Spleen (tissue), 11 donors: ENCODE results near the gene EGLN2. TPM values are rescaled to one million over a fixed set of nuclear protein-coding genes. Genes with fewer than 3 reads are reported as not detected.

ENCODE experiments used
- DNase-seq: peaks from one replicate; pipeline ENCODE4 v3.0.0-alpha.2; 2020
- H3K27ac ChIP-seq, 8 donors: fragments of 200-600 bp; sonication (generic) in 7 of 8; 1 replicate in 4 of 8; 2 replicates in 4 of 8; pipeline versions ENCODE4 v1.5.0 to v1.8.0; 2016 to 2021; ENCODE audit warnings: inconsistent platforms in 4 of 8, mild to moderate bottlenecking in 4 of 8, moderate library complexity in 1 of 8
- H3K27me3 ChIP-seq, 7 donors: fragments of 200-600 bp; sonication (generic) in 6 of 7; replicated peaks in 1 of 7; 1 replicate in 4 of 7; 2 replicates in 3 of 7; pipeline versions ENCODE4 v1.5.0 to v1.8.0; 2016 to 2021; ENCODE audit warnings: inconsistent platforms in 3 of 7, mild to moderate bottlenecking in 1 of 7
- H3K36me3 ChIP-seq, 6 donors: fragments of 200-600 bp; sonication (generic) in 5 of 6; 1 replicate in 4 of 6; 2 replicates in 2 of 6; pipeline versions ENCODE4 v1.5.0 to v1.8.0; 2016 to 2021; ENCODE audit warnings: inconsistent platforms in 2 of 6
- H3K4me1 ChIP-seq, 6 donors: fragments of 200-600 bp; sonication (generic) in 5 of 6; 1 replicate in 3 of 6; 2 replicates in 3 of 6; pipeline versions ENCODE4 v1.5.0 to v1.8.0; 2016 to 2021; ENCODE audit warnings: inconsistent platforms in 3 of 6
- H3K4me3 ChIP-seq, 8 donors: fragments of 200-600 bp; sonication (generic) in 7 of 8; 1 replicate in 4 of 8; 2 replicates in 4 of 8; pipeline versions ENCODE4 v1.5.0 to v1.8.0; 2016 to 2021; ENCODE audit warnings: inconsistent platforms in 4 of 8, mild to moderate bottlenecking in 4 of 8, moderate library complexity in 2 of 8
- H3K9me3 ChIP-seq, 8 donors: fragments of 200-600 bp; sonication (generic) in 7 of 8; 1 replicate in 4 of 8; 2 replicates in 4 of 8; pipeline versions ENCODE4 v1.5.0 to v1.8.0; 2016 to 2021; ENCODE audit warnings: inconsistent platforms in 4 of 8
- POLR2A ChIP-seq, 3 donors: fragments of 450-650 bp; IDR thresholded peaks; one replicate each; pipeline ENCODE4 v1.5.1; 2017; ENCODE audit warnings: antibody characterized with exemption in 3 of 3, mild to moderate bottlenecking in 1 of 3
- POLR2AphosphoS5 ChIP-seq, 3 donors: sonication (generic); formaldehyde crosslinking; IDR thresholded peaks; one replicate each; pipeline ENCODE4 v1.5.1; 2017; ENCODE audit warnings: antibody characterized with exemption in 3 of 3
- WGBS, 5 donors: extraction: QIAGEN DNeasy Blood & Tissue Kit in 3 of 5; methylation state at CpG; one replicate each; pipeline versions ENCODE4 v1.1.5 to v1.1.7; 2013 to 2018; 5-methylcytosine and 5-hydroxymethylcytosine counted together
- intact Hi-C: fragments of 100-400 bp; cut with DNase I; formaldehyde crosslinking; loops from one replicate; pipeline ENCODE4 v1.15.0; 2023; ENCODE audit warnings: low total_unique reads
- polyA plus RNA-seq, 3 donors: library from polyadenylated mRNA; stranded (reverse); fragments of 200-250 nt; gene quantifications; one replicate each; pipeline ENCODE4 v1.2.1, GENCODE V29; 2013
- total RNA-seq, 7 donors: library from RNA; depleted of rRNA in 3 of 7; stranded (reverse); fragments of >200 nt in 3 of 7; fragmentation: NEBNext Ultra II Directional in 4 of 7; extraction: Animal tissue kit (Norgen Biotek cat#: 25700) in 4 of 7; gene quantifications; one replicate each; pipeline versions ENCODE4 v1.1.0 to v1.2.1, GENCODE V29; 2016 to 2021
- TF ChIP-seq, protein P1 (sequence below), 11 experiments: fragments of 200-600 bp in 7 of 11; fragments of 450-650 bp in 4 of 11; sonication (generic) in 4 of 11; IDR thresholded peaks in 8 of 11; conservative IDR thresholded peaks in 3 of 11; 1 replicate in 7 of 11; 2 replicates in 4 of 11; pipeline versions ENCODE4 v1.4.0 to v1.8.0; 2016 to 2021; ENCODE audit warnings: antibody characterized with exemption in 11 of 11, inconsistent platforms in 4 of 11, mild to moderate bottlenecking in 1 of 11
- donor health status: healthy with polysubstance abuse.
- donor health status: DM: no; HTN: no; CAD: no; lungs with moderate emphysema.
- donor health status: DM: no; HTN: no; CAD: no.
- donor health status: Bipolar disorder and iron deficiency.
- donor health status: healthy.
- donor health status: DM: no; HTN: no; CAD: no.
- donor health status: DM: yes; HTN: yes; CAD: no.

The EGLN2 gene
- total and polyA plus RNA-seq, 10 donors = 109 to 238 (median 163) TPM

DNA sequence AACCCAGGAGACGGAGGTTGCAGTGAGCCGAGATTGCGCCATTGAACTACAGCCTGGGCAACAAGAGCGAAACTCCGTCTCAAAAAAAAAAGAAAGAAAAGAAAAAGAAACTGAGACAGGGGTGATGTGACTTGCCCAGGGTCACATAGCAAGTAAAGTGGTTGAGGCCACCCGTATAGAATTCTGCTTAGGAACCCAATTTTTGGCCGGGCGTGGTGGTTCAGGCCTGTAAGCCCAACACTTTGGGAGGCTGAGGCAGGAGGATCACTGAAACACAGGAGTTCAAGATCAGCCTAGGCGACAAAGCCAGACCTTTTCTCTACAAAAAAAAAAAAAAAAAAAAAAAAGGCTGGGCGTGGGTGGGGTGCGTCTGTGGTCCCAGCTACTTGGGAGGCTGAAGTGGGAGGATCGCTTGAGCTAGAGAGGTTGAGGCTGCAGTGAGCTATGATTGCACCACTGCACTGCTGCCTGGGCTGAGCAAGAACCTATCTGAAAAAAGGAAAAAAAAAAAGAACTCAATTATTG, 46.7 kb upstream of the EGLN2 start:
- intact Hi-C loops = loop anchor here (10.0 kb wide), 1 partner anchor 52 kb away; no protein-coding TSS in a partner anchor
- H3K27me3 ChIP-seq = no peaks in the 10 kb centered on the region
- H3K4me3 ChIP-seq = peak overlapping the region; percentile 60 to 93 (median 74)
- no peaks in the 10 kb centered on the region for H3K9me3 ChIP-seq
- WGBS, 5 donors = 38 to 60% (median 42%) methylated on average over 12 of the region's 12 CpGs
- peaks cover 52 to 88% (median 72%) of the 10 kb centered on the region in 6 donors for H3K4me1 ChIP-seq
- no peak for DNase-seq
- peaks cover 0 to 35% (median 11%) of the 10 kb centered on the region in 6 donors for H3K36me3 ChIP-seq
- H3K27ac ChIP-seq = peak overlapping the region; percentile 90 to 97 (median 96)
- TF ChIP-seq POLR2AphosphoS5 (IDR thresholded peaks at IDR 0.05) (no peak), POLR2A (IDR thresholded peaks at IDR 0.05) (no peak)
- TF ChIP-seq, protein P1, sequence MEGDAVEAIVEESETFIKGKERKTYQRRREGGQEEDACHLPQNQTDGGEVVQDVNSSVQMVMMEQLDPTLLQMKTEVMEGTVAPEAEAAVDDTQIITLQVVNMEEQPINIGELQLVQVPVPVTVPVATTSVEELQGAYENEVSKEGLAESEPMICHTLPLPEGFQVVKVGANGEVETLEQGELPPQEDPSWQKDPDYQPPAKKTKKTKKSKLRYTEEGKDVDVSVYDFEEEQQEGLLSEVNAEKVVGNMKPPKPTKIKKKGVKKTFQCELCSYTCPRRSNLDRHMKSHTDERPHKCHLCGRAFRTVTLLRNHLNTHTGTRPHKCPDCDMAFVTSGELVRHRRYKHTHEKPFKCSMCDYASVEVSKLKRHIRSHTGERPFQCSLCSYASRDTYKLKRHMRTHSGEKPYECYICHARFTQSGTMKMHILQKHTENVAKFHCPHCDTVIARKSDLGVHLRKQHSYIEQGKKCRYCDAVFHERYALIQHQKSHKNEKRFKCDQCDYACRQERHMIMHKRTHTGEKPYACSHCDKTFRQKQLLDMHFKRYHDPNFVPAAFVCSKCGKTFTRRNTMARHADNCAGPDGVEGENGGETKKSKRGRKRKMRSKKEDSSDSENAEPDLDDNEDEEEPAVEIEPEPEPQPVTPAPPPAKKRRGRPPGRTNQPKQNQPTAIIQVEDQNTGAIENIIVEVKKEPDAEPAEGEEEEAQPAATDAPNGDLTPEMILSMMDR (IDR thresholded peaks at IDR 0.05 in 8 of 11, conservative IDR thresholded peaks at IDR 0.05 in 3 of 11) = no peak

DNA sequence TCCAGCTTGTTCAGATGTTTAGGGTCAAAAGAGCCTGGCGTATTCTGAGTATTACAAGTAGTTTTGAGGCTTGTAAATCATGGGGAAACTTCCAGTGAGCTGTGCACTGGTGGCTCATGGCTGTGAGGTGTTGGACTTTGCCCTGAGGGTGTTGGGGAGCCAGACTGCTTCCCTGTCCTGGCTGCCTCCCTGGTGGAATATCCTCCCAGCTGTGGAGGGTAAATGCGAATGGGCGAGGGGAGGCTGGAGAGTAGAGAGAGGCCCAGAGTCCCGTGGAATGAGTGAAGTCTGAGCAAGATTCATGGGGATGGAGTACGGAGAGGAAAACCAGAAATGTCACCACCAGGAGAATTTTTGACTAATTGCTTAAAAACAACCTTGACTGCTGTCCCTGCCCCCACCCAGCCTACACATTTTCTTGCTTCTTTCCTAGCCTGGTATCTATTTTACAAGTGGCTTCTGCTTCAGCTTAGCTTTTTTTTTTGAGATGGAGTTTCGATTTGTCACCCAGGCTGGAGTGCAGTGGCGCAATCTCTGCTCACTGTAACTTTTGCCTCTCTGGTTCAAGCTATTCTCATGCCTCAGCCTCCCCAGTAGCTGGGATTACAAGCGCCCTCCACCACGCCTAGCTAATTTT, 44.3 kb upstream of the EGLN2 start:
- H3K27ac ChIP-seq = peak overlapping the region; percentile 58 to 97 (median 80)
- TF ChIP-seq, protein P1 (IDR thresholded peaks at IDR 0.05 in 8 of 11, conservative IDR thresholded peaks at IDR 0.05 in 3 of 11) = no peak
- TF ChIP-seq POLR2AphosphoS5 (IDR thresholded peaks at IDR 0.05) = peak in 1 of 3 donors; percentile 8
- no peaks in the 10 kb centered on the region for H3K9me3 ChIP-seq
- H3K4me1 ChIP-seq = peaks cover 47 to 88% (median 62%) of the 10 kb centered on the region in 6 donors
- intact Hi-C loops = loop anchor here (10.0 kb wide), 1 partner anchor 50 kb away; no protein-coding TSS in a partner anchor
- peaks cover 0 to 59% (median 35%) of the 10 kb centered on the region in 6 donors for H3K36me3 ChIP-seq
- no peaks in the 10 kb centered on the region for H3K27me3 ChIP-seq
- WGBS, 5 donors = 39 to 61% (median 57%) methylated on average over 9 of the region's 9 CpGs
- no peak for DNase-seq
- peak overlapping the region in 7 of 8 donors; percentile 0 to 93 (median 21) for H3K4me3 ChIP-seq

DNA sequence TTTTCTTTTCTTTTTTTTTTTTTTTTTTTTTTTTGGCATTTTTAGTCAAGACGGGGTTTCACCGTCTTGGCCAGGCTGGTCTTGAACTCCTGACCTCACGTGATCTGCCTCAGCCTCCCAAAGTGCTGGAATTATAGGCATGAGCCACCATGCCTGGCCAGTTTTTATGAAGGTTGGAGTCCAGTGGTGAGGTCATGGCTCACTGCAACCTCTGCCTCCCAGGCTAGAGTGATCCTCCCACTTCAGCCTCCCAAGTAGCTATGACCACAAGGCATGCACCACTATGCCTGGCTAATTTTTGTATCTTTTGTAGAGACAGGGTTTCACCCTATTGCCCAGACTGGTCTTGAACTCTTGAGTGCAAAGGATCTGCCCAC, 43.8 kb upstream of the EGLN2 start:
- peak overlapping the region in 5 of 8 donors; percentile 14 to 93 (median 22) for H3K4me3 ChIP-seq
- TF ChIP-seq POLR2A (IDR thresholded peaks at IDR 0.05) (no peak), POLR2AphosphoS5 (IDR thresholded peaks at IDR 0.05) (no peak)
- TF ChIP-seq, protein P1 (IDR thresholded peaks at IDR 0.05 in 8 of 11, conservative IDR thresholded peaks at IDR 0.05 in 3 of 11) = no peak
- intact Hi-C loops = loop anchor here (10.0 kb wide), 1 partner anchor 50 kb away; no protein-coding TSS in a partner anchor
- no peak for DNase-seq
- 62 to 84% (median 67%) methylated on average over 3 of the region's 3 CpGs for WGBS, 5 donors
- peak overlapping the region in 7 of 8 donors; percentile 58 to 97 (median 82) for H3K27ac ChIP-seq
- peaks cover 47 to 89% (median 61%) of the 10 kb centered on the region in 6 donors for H3K4me1 ChIP-seq
- H3K9me3 ChIP-seq = no peaks in the 10 kb centered on the region
- peaks cover 0 to 64% (median 40%) of the 10 kb centered on the region in 6 donors for H3K36me3 ChIP-seq
- no peaks in the 10 kb centered on the region for H3K27me3 ChIP-seq

DNA sequence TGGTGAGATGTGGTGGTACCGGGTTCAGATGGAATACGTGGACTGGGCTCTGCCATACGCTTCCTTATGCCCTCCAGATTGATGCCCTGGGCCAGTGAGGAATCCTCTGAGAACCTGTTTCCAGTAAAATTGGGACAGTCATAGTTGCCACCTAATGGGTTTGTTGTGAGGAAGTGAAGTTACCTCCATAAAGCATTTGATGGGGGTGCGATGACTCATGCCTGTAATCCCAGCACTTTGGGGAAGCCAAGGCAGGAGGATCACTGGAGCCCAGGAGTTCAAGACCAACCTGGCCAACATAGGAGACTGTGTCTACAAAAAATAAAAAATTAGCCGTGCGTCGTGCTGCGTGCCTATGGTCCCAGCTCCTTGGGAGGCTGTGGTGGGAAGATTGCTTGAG, 43.2 kb upstream of the EGLN2 start:
- Histone ChIP-seq H3K9me3 (no peaks in the 10 kb centered on the region), H3K27me3 (no peaks in the 10 kb centered on the region), H3K36me3 (peaks cover 0 to 69% (median 45%) of the 10 kb centered on the region in 6 donors), H3K4me1 (peaks cover 47 to 94% (median 64%) of the 10 kb centered on the region in 6 donors), H3K4me3 (peak overlapping the region in 1 of 8 donors; percentile 93), H3K27ac (peak overlapping the region in 6 of 8 donors; percentile 43 to 97 (median 80))
- intact Hi-C loops = loop anchor here (10.0 kb wide), 1 partner anchor 49 kb away; no protein-coding TSS in a partner anchor
- no peak for DNase-seq
- 87 to 97% (median 94%) methylated on average over 8 of the region's 8 CpGs for WGBS, 5 donors
- TF ChIP-seq POLR2A (IDR thresholded peaks at IDR 0.05) (no peak), POLR2AphosphoS5 (IDR thresholded peaks at IDR 0.05) (no peak)
- TF ChIP-seq, protein P1 (IDR thresholded peaks at IDR 0.05 in 8 of 11, conservative IDR thresholded peaks at IDR 0.05 in 3 of 11) = no peak
